HK-2 (cell line): ENCODE data around the gene BEST4.
A peak's percentile ranks its signal among the peaks of the same experiment; 100 is the strongest.
"Not testable (repeated sequence)": the region's sequence is repeated elsewhere in the genome, so short reads cannot be mapped to it uniquely, and the experiment has no call there.

Experiments
- DNase-seq: peaks from one replicate; pipeline ENCODE4 v3.0.0-alpha.2; 2018; ENCODE audit not compliant: unreplicated experiment

BEST4 gene

DNA sequence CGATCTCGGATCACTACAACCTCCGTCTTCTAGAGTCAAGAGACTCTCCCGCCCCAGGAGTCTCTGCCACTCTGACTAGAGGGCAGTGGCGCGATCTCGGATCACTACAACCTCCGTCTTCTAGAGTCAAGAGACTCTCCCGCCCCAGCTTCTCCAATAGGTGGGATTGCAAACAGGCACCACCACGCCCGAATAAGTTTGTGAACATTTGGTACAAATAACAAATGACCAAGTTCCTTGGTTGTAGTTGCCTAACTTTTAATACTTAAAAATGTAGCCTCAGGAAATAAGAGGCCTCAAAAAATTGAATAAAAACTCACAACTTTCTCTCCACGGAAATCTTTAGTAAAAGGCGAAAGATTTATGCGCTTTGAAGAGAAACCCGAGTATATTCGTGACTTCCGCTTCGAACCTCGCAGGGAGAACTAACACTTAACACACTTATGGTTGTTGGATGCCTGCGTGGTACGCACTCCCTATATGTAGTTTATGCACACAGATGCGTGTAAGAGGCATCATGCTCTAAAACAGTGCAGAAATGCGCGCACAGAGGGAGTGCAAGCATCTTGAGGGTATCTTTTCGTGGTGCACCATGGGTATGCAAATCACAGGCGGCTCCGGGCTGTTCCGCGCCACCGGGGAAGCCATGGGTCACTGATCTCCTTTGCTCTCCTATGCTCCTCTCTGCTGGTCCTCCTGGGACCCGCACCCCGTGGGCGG is 31.8 kb upstream of the BEST4 start:
- DNase-seq: peak; percentile 90

DNA sequence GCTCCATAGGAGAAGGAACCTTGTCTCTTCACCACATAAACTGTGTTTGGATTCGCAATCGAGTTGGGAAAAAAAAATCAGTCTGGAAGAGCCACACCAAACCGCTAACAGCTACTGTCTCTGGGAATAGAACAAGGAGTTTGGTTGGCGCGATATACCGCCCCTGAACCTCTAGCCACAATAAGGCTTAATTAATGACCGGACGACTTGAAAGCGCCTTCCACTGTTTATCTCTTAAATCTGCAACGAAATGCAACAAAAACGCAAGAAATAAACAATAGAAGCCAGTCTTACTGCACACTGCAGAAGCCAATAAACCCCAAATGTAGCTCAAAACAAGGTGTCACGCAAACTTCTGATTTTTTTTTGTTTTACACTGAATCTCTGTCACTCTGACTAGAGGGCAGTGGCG is 31.2 kb upstream of the BEST4 start:
- peak; percentile 35 for DNase-seq

DNA sequence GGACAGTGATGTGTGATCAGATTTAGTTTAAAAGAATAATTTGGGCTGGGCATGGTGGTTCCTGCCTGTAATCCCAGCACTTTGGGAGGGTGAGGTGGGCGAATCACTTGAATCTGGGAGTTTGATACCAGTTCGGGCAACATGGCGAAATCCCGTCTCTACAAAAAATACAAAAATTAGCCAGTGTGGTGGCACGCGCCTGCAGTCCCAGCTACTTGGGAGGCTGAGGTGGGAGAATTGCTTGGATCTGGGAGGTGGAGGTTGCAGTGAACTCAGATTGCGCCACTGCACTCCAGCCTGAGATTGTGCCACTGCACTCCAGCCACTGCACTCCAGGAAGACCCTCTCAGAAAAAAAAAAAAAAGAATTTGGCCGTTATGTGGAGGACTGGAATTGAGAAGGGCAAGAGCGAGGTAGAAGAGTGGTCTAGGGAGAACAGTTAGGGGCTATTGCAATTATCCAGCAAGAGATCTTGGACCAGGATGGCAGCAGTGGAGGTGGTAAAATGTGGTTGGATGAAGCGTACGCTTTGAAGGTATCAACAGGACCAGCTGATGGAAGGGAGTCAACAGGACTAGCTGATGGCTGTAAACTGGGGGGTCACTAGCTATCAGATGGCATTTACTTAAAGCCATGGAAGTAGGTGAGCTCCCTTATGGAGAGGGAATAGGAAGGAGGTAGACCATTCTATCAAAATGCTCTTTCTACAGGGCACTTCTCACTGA is 30.0 kb upstream of the BEST4 start:
- DNase-seq: no peak

DNA sequence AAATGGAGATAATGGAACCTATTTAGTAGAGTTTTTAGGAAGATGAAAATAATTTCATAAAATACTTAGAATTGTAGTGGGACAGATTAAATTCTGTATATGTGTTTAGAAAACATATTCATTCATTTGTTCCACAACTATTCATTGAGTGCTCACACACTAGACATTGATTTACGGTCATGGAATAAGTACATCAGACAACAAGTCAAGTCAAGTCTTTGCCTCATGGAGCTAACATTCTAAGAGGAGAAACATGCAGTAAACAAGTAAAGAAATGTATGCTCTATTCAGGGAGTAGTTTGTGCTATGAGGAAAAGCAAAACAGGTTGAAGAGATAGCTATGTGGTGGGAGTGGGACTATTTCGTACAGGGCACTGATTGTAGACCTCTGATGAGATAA is 29.3 kb upstream of the BEST4 start:
- DNase-seq: no peak

DNA sequence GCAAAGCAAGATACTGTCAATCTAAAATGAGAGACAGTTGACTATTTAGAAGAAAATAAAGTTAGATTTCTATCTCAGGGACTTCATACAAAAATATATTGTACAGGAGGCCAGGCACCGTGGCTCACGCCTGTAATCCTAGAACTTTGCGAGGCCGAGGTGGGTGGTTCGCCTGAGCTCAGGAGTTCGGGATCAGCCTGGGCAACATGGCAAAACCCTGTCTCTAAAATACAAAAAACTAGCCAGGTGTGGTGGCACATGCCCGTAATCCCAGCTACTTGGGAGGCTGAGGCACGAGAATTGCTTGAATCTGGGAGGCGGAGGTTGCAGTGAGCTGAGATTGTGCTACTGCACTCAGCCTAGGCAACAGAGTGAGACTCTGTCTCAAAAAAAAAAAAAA is 28.0 kb upstream of the BEST4 start:
- not testable (repeated sequence) for DNase-seq

DNA sequence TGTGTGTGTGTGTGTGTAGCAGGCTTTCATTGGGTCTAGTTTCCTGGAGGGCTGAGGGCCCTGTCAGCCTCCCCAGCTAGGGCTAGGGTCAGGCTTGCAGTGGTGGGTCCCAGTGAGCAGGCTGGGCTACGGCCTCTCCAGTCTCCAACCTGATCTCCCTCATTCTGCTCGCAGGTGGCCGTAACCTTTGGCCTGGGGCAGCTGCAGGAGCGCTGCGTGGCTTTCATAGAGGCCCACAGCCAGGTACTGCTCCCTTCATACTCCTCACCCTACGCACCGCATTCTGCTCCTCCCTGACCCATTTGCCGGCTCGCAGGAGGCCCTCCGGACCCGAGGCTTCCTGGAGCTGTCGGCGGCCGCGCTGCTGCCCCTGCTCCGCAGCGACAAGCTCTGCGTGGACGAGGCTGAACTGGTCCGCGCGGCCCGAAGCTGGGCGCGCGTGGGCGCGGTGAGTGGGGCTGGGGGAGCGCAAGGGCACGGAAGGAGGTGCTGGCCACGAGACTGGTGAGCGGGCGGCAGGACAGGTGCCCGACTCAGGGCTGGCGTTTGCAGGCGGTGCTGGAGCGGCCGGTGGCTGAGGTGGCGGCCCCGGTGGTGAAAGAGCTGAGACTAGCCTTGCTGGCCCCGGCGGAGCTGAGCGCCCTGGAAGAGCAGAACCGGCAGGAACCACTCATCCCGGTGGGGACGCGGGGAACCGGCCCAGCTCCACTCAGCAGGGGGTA is 25.0 kb upstream of the BEST4 start:
- DNase-seq: no peak

DNA sequence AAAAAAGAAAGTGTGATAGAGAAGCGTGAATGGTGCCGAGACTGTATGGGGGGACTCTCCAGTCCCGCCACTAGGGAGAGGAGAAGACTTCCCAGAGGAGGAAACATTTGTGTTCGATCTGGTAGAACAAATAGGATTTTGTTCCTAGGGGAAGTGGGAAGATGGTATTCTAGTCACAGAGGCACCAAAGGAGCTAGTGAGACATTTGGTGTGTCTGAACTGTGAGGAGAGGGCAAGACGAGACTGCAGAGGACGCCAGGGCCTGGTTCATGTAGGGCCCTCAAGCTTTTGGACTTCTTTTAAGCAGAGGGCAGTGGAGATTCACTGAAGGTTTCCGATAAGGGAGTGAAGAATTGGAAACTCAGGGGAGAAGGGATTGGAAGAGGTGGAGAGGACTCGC is 23.3 kb upstream of the BEST4 start:
- DNase-seq: no peak

DNA sequence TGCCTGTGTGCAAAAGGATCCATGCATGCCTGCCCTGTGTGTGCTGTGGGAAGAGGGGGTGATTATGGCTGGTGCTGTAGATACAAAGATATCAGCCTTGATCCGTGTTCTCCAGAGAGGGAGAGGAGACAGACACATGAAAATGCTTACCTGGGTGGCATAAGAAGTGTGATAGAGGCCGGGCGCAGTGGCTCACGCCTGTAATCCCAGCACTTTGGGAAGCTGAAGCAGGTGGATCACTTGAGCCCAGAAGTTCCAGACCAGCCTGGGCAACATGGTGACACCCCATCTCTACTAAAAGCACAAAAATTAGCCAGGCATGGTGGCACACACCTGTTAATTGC is 22.8 kb upstream of the BEST4 start:
- not testable (repeated sequence) for DNase-seq

DNA sequence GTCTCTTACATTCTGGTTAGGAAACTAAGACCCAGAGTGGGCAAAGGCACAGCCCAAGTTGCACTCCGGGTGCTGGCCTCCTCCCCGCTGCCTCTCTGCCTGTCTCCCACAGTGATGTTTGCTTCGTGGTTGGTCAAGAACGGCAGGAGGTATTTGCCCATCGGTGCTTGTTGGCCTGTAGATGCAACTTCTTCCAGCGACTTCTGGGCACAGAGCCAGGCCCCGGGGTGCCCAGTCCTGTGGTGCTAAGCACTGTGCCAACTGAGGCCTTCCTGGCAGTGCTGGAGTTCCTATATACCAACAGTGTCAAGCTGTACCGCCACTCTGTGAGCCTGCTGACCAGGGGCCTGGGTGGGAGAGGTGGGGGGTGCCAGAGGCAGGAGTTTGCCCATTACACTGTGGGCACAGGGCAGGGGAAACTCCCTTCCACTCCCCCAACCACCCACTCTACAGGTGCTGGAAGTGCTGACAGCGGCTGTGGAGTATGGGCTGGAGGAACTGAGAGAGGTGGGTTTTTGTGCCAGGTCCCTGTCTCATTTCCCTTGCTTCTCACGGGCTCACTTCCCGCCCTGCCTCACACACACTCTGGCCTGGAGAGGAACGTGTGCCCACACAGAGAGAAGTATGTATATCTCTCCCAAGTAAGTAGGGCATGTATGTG is 22.3 kb upstream of the BEST4 start:
- DNase-seq: no peak

DNA sequence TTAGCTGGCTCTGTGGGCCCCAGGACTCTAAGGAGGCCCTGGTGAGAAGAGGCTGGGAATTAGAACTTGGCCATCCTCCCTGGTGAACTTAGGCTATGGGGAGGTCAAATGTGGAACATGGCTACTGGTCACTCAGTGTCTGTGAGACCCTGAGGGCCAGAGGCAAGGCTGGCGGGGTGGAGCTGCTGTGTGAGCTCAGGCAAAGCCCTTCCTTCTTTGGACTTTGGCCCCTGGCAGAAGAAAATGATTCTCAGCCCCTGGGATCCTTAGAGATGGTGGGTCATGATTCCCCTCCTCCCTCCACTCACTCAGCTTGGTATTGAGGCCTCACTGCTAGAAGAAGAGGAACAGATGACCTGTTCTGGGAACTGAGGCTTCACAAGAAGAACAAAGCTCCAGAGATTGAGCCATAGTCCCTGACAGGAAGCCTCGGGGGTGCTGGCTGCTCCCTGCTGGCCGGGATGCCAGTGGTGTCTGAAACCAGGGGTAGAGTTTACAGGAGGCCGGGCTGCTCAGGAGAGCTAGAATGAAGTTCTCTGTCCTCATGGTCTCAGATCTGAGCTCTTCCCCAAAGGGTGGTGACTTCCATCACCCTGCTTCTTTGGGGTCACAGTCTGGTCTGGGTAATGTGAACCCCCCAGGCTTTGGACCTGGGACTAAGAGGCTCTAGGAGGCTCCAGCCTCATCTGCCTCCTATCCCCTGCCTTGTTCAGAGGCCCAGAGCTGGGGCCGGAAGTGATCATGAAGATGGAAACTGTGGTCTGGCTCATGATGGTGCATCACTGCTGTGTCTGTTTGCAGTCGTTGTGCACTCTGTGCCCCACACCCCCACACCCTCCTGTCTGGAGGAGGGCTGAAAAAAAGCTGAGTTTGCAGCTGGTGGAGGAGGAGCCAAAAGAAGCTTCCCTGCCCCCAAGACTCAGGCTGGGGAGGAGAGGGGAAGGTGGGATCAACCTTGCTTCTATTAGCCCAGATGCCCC is 21.3 kb upstream of the BEST4 start:
- peak; percentile 53 for DNase-seq

DNA sequence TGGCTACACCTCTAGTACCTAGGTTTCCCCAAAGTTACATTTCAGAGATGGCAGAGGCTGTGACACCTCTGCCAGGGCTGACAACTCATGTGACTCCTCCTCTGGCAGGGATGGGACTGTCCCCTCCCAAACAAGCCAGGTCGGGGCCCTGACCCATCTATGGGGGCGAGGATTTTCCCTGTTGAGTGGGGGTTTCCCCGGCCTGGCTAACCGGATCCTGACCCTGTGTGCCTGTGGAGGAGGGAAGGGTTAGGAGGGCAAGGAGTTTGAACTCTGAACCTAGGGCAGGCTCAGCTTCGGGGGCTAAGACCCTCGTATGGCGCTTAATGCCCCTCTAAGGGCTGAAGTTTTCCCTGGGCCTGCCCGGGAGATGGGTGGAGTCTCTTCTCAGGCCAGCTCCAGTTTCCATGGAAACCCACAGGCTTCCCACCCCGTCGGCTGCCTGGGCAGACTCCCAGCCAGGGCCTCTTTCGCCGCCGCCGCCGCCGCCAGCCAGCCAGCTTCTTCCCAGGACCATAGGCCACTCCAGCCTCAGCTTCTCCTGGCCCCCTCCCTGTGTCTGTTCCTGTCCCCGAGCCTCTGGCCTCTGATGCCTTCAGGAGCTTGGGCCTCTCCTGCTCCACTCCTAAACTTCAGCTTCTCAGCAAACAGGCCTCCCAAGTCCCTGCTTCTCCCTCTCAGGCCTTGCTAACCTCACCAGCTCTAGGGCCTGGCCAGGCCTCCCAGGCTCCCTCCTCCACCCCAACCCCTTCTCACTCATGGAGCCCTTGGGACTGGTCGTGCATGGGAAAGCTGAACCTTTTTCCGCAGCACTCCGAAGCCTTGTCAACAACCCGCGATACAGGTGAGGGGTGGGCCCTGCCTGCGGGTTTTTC is 20.3 kb upstream of the BEST4 start, which contains the start of gene BTBD19:
Gene BTBD19 (plus strand): TSS at position 461 of the 875 bp plus-strand sequence. CDS start 298 bp downstream, at position 759.
- peak; percentile 85 for DNase-seq

DNA sequence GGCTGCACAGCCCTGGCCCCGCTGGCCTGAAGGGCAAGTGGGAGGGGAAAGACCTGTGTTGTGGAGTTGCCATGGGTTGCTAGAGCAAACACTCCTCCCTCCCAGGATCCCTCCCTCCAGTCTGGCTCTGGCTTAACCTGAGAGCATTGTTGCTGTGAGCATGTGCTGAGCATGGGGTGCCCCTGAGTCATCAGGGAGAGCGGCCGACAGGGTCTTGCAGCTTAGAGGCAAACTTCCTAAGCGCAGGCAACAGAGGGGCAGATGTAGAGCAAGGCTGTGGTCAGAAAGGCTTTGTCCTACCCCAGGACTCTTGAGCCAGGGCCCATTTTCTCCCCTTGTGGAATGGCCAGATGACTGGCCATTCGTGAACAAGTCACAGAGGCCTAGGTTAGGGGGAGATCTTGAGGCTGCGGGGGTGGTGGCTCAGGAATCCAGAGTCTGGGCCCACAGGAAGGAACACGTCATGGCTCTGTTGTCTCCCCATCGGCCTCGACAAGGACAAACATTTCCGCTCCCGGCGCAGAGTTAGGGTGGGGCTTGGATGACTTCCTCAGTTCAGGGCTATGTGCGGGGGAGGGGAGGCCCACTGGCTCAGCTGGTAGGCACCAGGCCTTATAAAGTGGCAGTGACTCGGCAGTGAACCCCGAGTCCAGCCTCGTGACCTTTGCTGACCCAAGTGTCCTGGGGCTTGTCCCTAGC is 19.5 kb upstream of the BEST4 start:
- DNase-seq: peak; percentile 97

DNA sequence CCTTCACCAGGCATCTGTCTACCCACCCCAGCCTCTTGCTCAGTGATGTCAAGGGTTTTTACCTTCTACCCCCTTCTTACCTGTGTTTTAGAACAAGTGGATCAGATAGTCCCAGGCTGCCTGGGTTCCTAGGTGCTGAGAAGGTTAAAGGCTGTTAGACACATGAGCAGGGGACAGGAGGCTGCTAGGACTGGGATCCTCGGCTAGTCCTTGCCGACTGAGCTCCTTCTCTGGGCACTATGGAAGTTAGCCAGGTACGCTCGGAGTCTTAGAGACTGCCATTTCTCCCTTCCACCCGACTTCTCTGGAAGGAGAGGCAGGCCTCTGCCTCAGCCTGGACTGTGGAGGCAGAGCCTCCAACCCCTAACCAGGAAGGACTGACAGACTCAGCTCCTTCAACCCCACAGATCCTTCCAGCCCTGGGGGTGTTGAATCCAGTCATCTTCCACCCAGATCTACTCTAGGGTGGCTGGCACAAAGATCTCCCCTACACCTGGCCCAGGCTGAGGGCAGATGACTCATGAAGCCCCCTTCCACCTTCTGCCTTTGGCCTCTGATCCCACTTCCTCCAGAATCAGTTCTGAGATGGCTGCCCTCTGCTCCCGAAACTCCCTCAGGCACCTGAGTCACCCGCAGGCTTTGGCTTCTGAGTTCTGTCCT is 18.9 kb upstream of the BEST4 start, which contains the start of gene DYNLT4:
Gene DYNLT4 (minus strand): TSS at position 648 of the 660 bp plus-strand sequence. CDS start 683 bp downstream, outside the sequence.
- DNase-seq: no peak

DNA sequence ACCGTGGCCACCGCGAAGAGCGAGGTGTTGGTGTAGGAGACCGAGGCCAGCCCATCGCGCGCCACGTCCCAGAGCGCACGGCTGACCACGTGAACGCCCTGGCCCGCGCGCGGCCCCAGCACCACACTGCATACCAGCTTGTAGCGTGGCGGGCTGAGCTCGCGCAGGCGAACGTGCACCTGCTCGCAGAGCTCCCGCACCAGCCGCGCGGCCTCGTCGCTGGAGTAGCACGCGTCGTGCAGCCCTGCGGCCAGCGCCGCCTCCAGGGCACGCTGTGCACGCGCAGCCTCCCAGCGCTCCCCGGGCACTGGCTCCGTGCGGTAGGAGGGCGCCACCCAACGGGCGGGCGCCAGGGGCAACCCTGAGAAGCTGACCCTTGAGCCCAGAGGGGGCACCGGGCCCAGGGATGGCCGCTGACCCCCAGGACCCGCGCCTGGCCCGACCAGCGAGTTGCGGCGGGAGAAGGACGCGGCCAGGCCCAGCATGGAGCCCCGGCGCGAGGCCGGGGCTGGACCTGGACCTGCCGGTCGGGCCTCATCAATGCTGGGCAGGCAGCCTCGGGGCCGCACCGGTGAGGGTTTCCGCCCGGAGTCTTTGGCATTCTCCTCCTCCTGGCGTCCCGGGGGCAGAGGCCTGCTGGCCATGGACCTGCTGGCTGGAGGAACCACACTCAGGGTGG is 18.2 kb upstream of the BEST4 start:
- DNase-seq: no peak

DNA sequence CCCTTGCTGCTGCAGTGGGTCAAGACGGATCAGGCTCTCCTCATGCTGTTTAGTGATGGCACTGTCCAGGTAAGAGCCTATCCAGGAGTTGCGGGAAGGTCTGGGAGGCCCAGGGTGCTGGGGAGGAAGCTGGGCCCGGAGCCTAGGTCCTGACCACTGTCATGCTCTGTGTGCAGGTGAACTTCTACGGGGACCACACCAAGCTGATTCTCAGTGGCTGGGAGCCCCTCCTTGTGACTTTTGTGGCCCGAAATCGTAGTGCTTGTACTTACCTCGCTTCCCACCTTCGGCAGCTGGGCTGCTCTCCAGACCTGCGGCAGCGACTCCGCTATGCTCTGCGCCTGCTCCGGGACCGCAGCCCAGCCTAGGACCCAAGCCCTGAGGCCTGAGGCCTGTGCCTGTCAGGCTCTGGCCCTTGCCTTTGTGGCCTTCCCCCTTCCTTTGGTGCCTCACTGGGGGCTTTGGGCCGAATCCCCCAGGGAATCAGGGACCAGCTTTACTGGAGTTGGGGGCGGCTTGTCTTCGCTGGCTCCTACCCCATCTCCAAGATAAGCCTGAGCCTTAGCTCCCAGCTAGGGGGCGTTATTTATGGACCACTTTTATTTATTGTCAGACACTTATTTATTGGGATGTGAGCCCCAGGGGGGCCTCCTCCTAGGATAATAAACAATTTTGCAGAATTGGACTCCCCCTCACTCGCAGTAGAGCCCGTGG is 17.5 kb upstream of the BEST4 start:
- DNase-seq: no peak

DNA sequence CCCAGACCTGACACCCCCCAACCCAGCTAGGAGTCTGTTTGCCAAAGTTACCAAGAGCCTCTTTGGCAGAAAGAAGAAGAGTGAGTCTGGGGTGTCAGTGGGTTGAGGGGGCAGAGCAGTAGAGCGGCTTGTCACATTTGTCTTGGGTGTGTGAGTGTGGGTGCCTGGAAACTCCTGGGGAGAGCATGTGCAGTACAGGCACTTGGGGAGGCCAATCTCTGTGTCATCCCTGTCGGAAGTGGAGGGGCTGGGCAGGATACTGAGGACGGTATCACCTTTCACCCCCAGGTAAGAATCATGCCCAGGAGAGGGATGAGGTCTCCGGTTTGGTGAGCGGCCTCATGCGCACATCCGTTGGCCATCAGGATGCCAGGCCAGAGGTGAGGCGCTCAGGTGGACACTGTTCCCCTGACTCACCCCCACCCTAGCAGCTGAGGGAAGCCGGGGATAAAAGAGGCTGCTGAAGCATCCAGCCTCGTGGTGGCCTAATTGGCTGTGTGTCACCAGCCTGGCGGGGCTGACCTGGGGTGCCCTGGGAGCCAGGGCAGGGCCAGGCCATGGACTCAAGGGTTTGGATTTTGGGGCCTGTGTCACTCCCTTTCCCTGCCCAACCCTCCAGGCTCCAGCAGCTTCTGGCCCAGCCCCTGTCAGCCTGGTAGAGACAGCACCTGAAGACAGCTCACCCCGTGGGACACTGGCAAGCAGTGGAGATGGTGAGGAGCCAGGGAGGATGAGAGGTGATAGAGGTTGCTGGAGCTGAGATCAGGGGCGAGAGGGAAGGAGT is 15.5 kb upstream of the BEST4 start:
- DNase-seq: no peak

DNA sequence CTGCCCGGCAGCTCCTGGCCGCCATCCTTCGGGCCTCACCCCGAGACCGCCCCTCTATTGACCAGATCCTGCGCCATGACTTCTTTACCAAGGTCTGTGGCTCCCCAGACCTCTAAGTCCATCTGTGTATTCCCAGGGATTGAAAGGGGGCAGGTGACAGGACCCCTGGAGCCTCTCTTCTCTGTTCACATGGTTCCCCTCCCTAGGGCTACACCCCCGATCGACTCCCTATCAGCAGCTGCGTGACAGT is 15.0 kb upstream of the BEST4 start:
- no peak for DNase-seq
